CD14-positive monocyte (primary cell): ENCODE measurements around the gene CSMD2. TPM values are rescaled to one million over a fixed set of nuclear protein-coding genes. Genes with fewer than 3 reads are reported as not detected.

Experiments
- DNase-seq, 3 donors: peaks; one replicate each; pipeline ENCODE4 v3.0.0-alpha.2; 2011 to 2022
- H2AFZ ChIP-seq: 2 replicates; pipeline ENCODE4 v1.6.0; 2012; ENCODE audit warnings: mild to moderate bottlenecking, low read depth, low read length, inconsistent platforms; ENCODE audit not compliant: insufficient read depth, poor library complexity, severe bottlenecking
- H3K27ac ChIP-seq, 2 donors: 1 replicate in 1 of 2; 2 replicates in 1 of 2; pipeline ENCODE4 v1.5.1; 2012 to 2013; ENCODE audit warnings: low read length in 2 of 2, control low read depth in 1 of 2, inconsistent platforms in 1 of 2, low read depth in 1 of 2, mild to moderate bottlenecking in 1 of 2
- H3K27me3 ChIP-seq, 2 donors: one replicate each; pipeline versions ENCODE4 v1.6.0 to v1.6.1; 2011 to 2013; ENCODE audit warnings: low read length in 2 of 2; ENCODE audit not compliant: control insufficient read depth in 2 of 2, insufficient read depth in 2 of 2
- H3K36me3 ChIP-seq, 2 donors: replicated peaks in 1 of 2; 1 replicate in 1 of 2; 2 replicates in 1 of 2; pipeline versions ENCODE4 v1.5.1 to v1.6.1; 2012 to 2013; ENCODE audit warnings: low read length in 2 of 2, control low read depth in 1 of 2, inconsistent platforms in 1 of 2, mild to moderate bottlenecking in 1 of 2; ENCODE audit not compliant: insufficient read depth in 2 of 2, control insufficient read depth in 1 of 2
- H3K4me1 ChIP-seq, 2 donors: 1 replicate in 1 of 2; 2 replicates in 1 of 2; pipeline versions ENCODE4 v1.5.1 to v1.6.1; 2012 to 2013; ENCODE audit warnings: low read length in 2 of 2, control low read depth in 1 of 2, inconsistent platforms in 1 of 2, mild to moderate bottlenecking in 1 of 2, moderate library complexity in 1 of 2; ENCODE audit not compliant: insufficient read depth in 2 of 2, control insufficient read depth in 1 of 2
- H3K4me2 ChIP-seq: replicated peaks from 2 replicates; pipeline ENCODE3; 2012; ENCODE audit warnings: low read length, moderate library complexity, mild to moderate bottlenecking; ENCODE audit not compliant: poor library complexity, severe bottlenecking; ENCODE audit errors: extremely low read depth
- H3K4me3 ChIP-seq, 3 experiments: fragments of 200-600 bp in 1 of 3; sonication (generic) in 1 of 3; replicated peaks in 1 of 3; 1 replicate in 2 of 3; 2 replicates in 1 of 3; pipeline ENCODE4 v1.5.1; 2011 to 2013; ENCODE audit warnings: low read length in 3 of 3, mild to moderate bottlenecking in 3 of 3, control low read depth in 2 of 3, low read depth in 2 of 3, inconsistent platforms in 1 of 3, moderate library complexity in 1 of 3
- H3K79me2 ChIP-seq: 2 replicates; pipeline ENCODE4 v1.6.0; 2012; ENCODE audit warnings: mild to moderate bottlenecking, control low read depth, inconsistent platforms, low read length, moderate library complexity; ENCODE audit not compliant: insufficient read depth
- H3K9ac ChIP-seq: 2 replicates; pipeline ENCODE4 v1.6.0; 2017; ENCODE audit warnings: low read length, mild to moderate bottlenecking; ENCODE audit not compliant: insufficient read depth, poor library complexity, severe bottlenecking
- H3K9me3 ChIP-seq, 2 donors: replicated peaks in 1 of 2; 1 replicate in 1 of 2; 2 replicates in 1 of 2; pipeline versions ENCODE4 v1.5.1 to v1.6.1; 2012 to 2013; ENCODE audit warnings: low read length in 2 of 2, control low read depth in 1 of 2; ENCODE audit not compliant: control insufficient read depth in 1 of 2, insufficient read depth in 1 of 2
- H4K20me1 ChIP-seq: 2 replicates; pipeline ENCODE4 v1.6.0; 2012; ENCODE audit warnings: mild to moderate bottlenecking, low read length, control low read depth, moderate library complexity; ENCODE audit not compliant: insufficient read depth
- H3K27ac Mint-ChIP-seq, 7 donors: one replicate each; pipeline ENCODE4 v1.8.0; 2020; ENCODE audit warnings: mild to moderate bottlenecking in 7 of 7, mixed read lengths in 7 of 7, moderate library complexity in 6 of 7, inconsistent platforms in 2 of 7
- H3K27me3 Mint-ChIP-seq, 3 donors: one replicate each; pipeline ENCODE4 v1.8.0; 2021 to 2022; ENCODE audit warnings: low read depth in 3 of 3, mild to moderate bottlenecking in 3 of 3, mixed read lengths in 3 of 3, moderate library complexity in 3 of 3, inconsistent platforms in 1 of 3
- H3K36me3 Mint-ChIP-seq, 2 donors: one replicate each; pipeline ENCODE4 v1.8.0; 2020; ENCODE audit warnings: mixed read lengths in 2 of 2, inconsistent platforms in 1 of 2, mild to moderate bottlenecking in 1 of 2
- H3K4me1 Mint-ChIP-seq: one replicate; pipeline ENCODE4 v1.8.0; 2020; ENCODE audit warnings: mild to moderate bottlenecking, mixed read lengths
- H3K4me3 Mint-ChIP-seq, 2 donors: one replicate each; pipeline ENCODE4 v1.8.0; 2020; ENCODE audit warnings: mild to moderate bottlenecking in 2 of 2, mixed read lengths in 2 of 2, moderate library complexity in 1 of 2
- H3K9me3 Mint-ChIP-seq, 7 donors: one replicate each; pipeline ENCODE4 v1.8.0; 2020 to 2022; ENCODE audit warnings: mixed read lengths in 7 of 7, mild to moderate bottlenecking in 6 of 7, moderate library complexity in 6 of 7, inconsistent platforms in 2 of 7
- CTCF ChIP-seq: fragments of 200-600 bp; IDR thresholded peaks from one replicate; pipeline ENCODE4 v1.8.0; 2022; ENCODE audit warnings: antibody characterized with exemption, mild to moderate bottlenecking
- WGBS: methylation state at CpG from one replicate; pipeline ENCODE4 v1.1.5; 2013; ENCODE audit warnings: missing lambda C conversion rate; ENCODE audit not compliant: insufficient coverage; 5-methylcytosine and 5-hydroxymethylcytosine counted together
- intact Hi-C, 2 donors: fragments of 100-400 bp; cut with micrococcal nuclease; formaldehyde crosslinking; loops; one replicate each; pipeline versions ENCODE4 v1.15.0 to v1.15.1; 2023
- polyA plus RNA-seq, 3 donors: library from polyadenylated mRNA; depleted of rRNA in 1 of 3; unstranded in 2 of 3; stranded (reverse) in 1 of 3; fragments of 300-500 nt in 2 of 3; fragments of >200 nt in 1 of 3; fragmentation: Illumina TruSeq in 2 of 3; gene quantifications; 1 replicate in 2 of 3; 2 replicates in 1 of 3; pipeline ENCODE4 v1.2.3, GENCODE V29; 2012 to 2021

CSMD2 gene
- polyA plus RNA-seq, 3 donors = 0.04 TPM; not detected in 2

GRCh38 chr1:33846861-33847260, 318.2 kb downstream of the CSMD2 start:
- Histone ChIP-seq H3K4me1 (no peaks in the 10 kb centered on the region), H3K36me3 (no peaks in the 10 kb centered on the region), H2AFZ (no peak overlapping the region), H4K20me1 (no peaks in the 10 kb centered on the region), H3K27ac (no peak overlapping the region), H3K79me2 (no peaks in the 10 kb centered on the region), H3K9me3 (no peaks in the 10 kb centered on the region), H3K9ac (no peak overlapping the region), H3K4me3 (no peak overlapping the region), H3K27me3 (no peaks in the 10 kb centered on the region), H3K4me2 (no peak overlapping the region)
- Mint-ChIP-seq H3K4me1 (no peaks in the 10 kb centered on the region), H3K27me3 (peaks cover 0 to 8% (median 5%) of the 10 kb centered on the region in 3 donors), H3K36me3 (no peaks in the 10 kb centered on the region), H3K27ac (no peak overlapping the region), H3K4me3 (no peak overlapping the region), H3K9me3 (peaks cover 0 to 2% (median 0%) of the 10 kb centered on the region in 7 donors)
- 89% methylated on average over 7 of the region's 8 CpGs for WGBS
- no peak for TF ChIP-seq CTCF
- intact Hi-C loops = no loop called here
- no peak for DNase-seq

DNA sequence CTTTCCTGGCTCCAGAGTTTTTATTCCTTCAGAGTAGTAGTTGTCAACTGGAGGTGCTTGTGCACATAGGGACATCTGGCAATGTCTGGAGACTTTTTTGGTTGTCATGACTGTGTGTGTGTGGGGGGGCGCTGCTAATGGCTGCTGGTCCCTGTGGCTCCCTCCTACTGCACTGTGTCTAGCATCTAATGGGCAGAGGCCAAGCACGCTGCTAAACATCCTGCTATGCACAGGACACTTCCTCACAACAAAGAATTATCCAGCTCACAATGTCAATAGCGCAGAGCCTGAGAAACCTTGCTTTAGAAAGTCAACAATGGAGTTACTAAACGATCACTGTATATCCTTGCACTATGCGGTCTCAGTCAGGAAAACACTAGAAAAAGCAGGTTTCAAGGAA, 320.9 kb downstream of the CSMD2 start:
- H3K9me3 Mint-ChIP-seq = peaks cover 0 to 2% (median 0%) of the 10 kb centered on the region in 7 donors
- Histone ChIP-seq H3K4me2 (no peak overlapping the region), H4K20me1 (no peaks in the 10 kb centered on the region), H3K27ac (no peak overlapping the region), H3K36me3 (no peaks in the 10 kb centered on the region), H3K79me2 (no peaks in the 10 kb centered on the region), H3K4me3 (no peak overlapping the region), H2AFZ (no peak overlapping the region), H3K9ac (no peak overlapping the region), H3K27me3 (peaks cover 0 to 2% of the 10 kb centered on the region in 2 donors), H3K9me3 (no peaks in the 10 kb centered on the region), H3K4me1 (no peaks in the 10 kb centered on the region)
- no peak overlapping the region for H3K27ac Mint-ChIP-seq
- H3K27me3 Mint-ChIP-seq = peaks cover 3 to 4% (median 3%) of the 10 kb centered on the region in 3 donors
- intact Hi-C loops = no loop called here
- DNase-seq = no peak
- no peaks in the 10 kb centered on the region for H3K36me3 Mint-ChIP-seq
- no peak overlapping the region for H3K4me3 Mint-ChIP-seq
- TF ChIP-seq CTCF = no peak
- H3K4me1 Mint-ChIP-seq = no peaks in the 10 kb centered on the region
- WGBS = 74% methylated on average over 5 of the region's 5 CpGs
